Stimulated activated naive CD4-positive, alpha-beta T cell treated with Interleukin-2 at 50 U/mL for 16 hours (primary cell): ENCODE measurements around the gene RNMT.
A peak's percentile ranks its signal among the peaks of the same experiment; 100 is the strongest.

ENCODE experiments used
- DNase-seq: peaks from one replicate; lab custom pipeline; 2025; lab: John Stamatoyannopoulos, UW

The RNMT gene

GRCh38 chr18:13813271-13813849 lies 86.9 kb downstream of the RNMT start:
- peak; percentile 24 for DNase-seq
